Measurements from ENCODE around the gene PMAIP1.

DNA sequence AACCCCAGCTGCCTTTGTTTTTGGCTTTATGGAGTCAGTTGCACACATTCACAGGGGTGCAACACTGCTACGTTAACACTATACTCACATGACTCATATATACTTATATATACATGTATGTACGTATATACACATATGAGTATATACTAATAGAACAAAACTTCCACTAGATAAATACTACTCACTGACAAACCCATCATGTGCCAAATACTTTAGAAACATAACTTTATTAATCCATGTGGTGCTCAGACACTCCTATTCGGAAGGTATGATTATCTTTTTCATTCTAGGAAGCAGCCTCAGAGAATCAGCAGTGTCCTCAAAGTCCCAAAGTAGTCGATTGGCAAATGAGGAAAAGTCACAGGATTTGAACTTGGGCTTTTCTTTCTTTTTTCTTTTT is 7.9 kb downstream of the PMAIP1 start:
- TF ChIP-seq, protein P1, sequence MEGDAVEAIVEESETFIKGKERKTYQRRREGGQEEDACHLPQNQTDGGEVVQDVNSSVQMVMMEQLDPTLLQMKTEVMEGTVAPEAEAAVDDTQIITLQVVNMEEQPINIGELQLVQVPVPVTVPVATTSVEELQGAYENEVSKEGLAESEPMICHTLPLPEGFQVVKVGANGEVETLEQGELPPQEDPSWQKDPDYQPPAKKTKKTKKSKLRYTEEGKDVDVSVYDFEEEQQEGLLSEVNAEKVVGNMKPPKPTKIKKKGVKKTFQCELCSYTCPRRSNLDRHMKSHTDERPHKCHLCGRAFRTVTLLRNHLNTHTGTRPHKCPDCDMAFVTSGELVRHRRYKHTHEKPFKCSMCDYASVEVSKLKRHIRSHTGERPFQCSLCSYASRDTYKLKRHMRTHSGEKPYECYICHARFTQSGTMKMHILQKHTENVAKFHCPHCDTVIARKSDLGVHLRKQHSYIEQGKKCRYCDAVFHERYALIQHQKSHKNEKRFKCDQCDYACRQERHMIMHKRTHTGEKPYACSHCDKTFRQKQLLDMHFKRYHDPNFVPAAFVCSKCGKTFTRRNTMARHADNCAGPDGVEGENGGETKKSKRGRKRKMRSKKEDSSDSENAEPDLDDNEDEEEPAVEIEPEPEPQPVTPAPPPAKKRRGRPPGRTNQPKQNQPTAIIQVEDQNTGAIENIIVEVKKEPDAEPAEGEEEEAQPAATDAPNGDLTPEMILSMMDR (IDR thresholded peaks at IDR 0.05; ENCODE audit: insufficient read depth, low read length), result no peak
- TF ChIP-seq POLR2AphosphoS5 (IDR thresholded peaks at IDR 0.05; ENCODE audit: low read depth), result no peak
- TF ChIP-seq GABPA (IDR thresholded peaks at IDR 0.05; ENCODE audit: low read depth), result no peak
- TF ChIP-seq SPI1 (IDR thresholded peaks at IDR 0.05; ENCODE audit: borderline replicate concordance, low read depth), result no peak
